Breast epithelium (tissue), 3 donors: ENCODE results near the gene NRDE2.

Experiments used
- POLR2A ChIP-seq: fragments of 450-650 bp; IDR thresholded peaks from one replicate; pipeline ENCODE4 v1.6.1; 2016; ENCODE audit warnings: antibody characterized with exemption, mild to moderate bottlenecking, moderate library complexity
- POLR2AphosphoS5 ChIP-seq, 3 donors: sonication (generic); formaldehyde crosslinking; IDR thresholded peaks; one replicate each; pipeline ENCODE4 v1.6.1; 2017; ENCODE audit warnings: antibody characterized with exemption in 3 of 3
- TF ChIP-seq, protein P1 (sequence below), 3 donors: fragments of 450-650 bp; IDR thresholded peaks; one replicate each; pipeline ENCODE4 v1.5.1; 2016 to 2017; ENCODE audit warnings: antibody characterized with exemption in 3 of 3, mild to moderate bottlenecking in 3 of 3, moderate library complexity in 3 of 3

GRCh38 chr14:90228478-90228877 lies 103.3 kb downstream of the NRDE2 start:
- TF ChIP-seq, protein P1, sequence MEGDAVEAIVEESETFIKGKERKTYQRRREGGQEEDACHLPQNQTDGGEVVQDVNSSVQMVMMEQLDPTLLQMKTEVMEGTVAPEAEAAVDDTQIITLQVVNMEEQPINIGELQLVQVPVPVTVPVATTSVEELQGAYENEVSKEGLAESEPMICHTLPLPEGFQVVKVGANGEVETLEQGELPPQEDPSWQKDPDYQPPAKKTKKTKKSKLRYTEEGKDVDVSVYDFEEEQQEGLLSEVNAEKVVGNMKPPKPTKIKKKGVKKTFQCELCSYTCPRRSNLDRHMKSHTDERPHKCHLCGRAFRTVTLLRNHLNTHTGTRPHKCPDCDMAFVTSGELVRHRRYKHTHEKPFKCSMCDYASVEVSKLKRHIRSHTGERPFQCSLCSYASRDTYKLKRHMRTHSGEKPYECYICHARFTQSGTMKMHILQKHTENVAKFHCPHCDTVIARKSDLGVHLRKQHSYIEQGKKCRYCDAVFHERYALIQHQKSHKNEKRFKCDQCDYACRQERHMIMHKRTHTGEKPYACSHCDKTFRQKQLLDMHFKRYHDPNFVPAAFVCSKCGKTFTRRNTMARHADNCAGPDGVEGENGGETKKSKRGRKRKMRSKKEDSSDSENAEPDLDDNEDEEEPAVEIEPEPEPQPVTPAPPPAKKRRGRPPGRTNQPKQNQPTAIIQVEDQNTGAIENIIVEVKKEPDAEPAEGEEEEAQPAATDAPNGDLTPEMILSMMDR (IDR thresholded peaks at IDR 0.05): no peak
- TF ChIP-seq POLR2A (no peak), POLR2AphosphoS5 (IDR thresholded peaks at IDR 0.05) (no peak)
